Left ventricle myocardium inferior (tissue), 1 donor: ENCODE measurements around the gene GPR27. TPM values are rescaled to one million over a fixed set of nuclear protein-coding genes. Genes with fewer than 3 reads are reported as not detected.
A peak's percentile ranks its signal among the peaks of the same experiment; 100 is the strongest.

Source experiments
- DNase-seq: peaks from one replicate; pipeline ENCODE4 v3.0.0-alpha.2; 2020
- H3K27ac ChIP-seq: fragments of 200-600 bp; replicated peaks from 2 replicates; pipeline ENCODE4 v1.8.0; 2021
- H3K27me3 ChIP-seq: fragments of 200-600 bp; 2 replicates; pipeline ENCODE4 v1.8.0; 2021; ENCODE audit warnings: low read depth
- H3K36me3 ChIP-seq: fragments of 200-600 bp; 2 replicates; pipeline ENCODE4 v1.8.0; 2021
- H3K4me1 ChIP-seq: fragments of 200-600 bp; 2 replicates; pipeline ENCODE4 v1.8.0; 2021
- H3K4me3 ChIP-seq: fragments of 200-600 bp; 2 replicates; pipeline ENCODE4 v1.8.0; 2021; ENCODE audit warnings: mild to moderate bottlenecking, moderate library complexity
- H3K9me3 ChIP-seq: fragments of 200-600 bp; replicated peaks from 2 replicates; pipeline ENCODE4 v1.8.0; 2021
- CTCF ChIP-seq: fragments of 200-600 bp; IDR thresholded peaks from 2 replicates; pipeline ENCODE4 v1.8.0; 2021; ENCODE audit warnings: antibody characterized with exemption, mild to moderate bottlenecking, borderline replicate concordance
- intact Hi-C: fragments of 100-400 bp; cut with micrococcal nuclease; formaldehyde crosslinking; loops from one replicate; pipeline ENCODE4 v1.11.0; 2022
- total RNA-seq: library from RNA; stranded (reverse); fragmentation: NEBNext Ultra II Directional; extraction: Animal tissue kit (Norgen Biotek cat#: 25700); gene quantifications from one replicate; pipeline ENCODE4 v1.2.1, GENCODE V29; 2021
- donor health status: DM: no; HTN: yes; CAD: no; lungs with severe emphysema.

Gene GPR27
- total RNA-seq, 1 donor from 2014 or later = 7.3 TPM

GRCh38 chr3:71779674-71780377 lies 26.2 kb downstream of the GPR27 start:
- no peak for TF ChIP-seq CTCF
- no peak for DNase-seq
- intact Hi-C loops = no loop called here
- Histone ChIP-seq H3K4me1 (peaks cover 9% of the 10 kb centered on the region), H3K36me3 (no peaks in the 10 kb centered on the region), H3K9me3 (no peaks in the 10 kb centered on the region), H3K4me3 (no peak overlapping the region), H3K27me3 (peaks cover 94% of the 10 kb centered on the region), H3K27ac (no peak overlapping the region)

GRCh38 chr3:71780430-71780829 lies 26.8 kb downstream of the GPR27 start:
- H3K27me3 ChIP-seq = peaks cover 94% of the 10 kb centered on the region
- H3K4me1 ChIP-seq = peaks cover 13% of the 10 kb centered on the region
- no peak for DNase-seq
- H3K36me3 ChIP-seq = no peaks in the 10 kb centered on the region
- TF ChIP-seq CTCF = no peak
- H3K4me3 ChIP-seq = no peak overlapping the region
- intact Hi-C loops = no loop called here
- no peak overlapping the region for H3K27ac ChIP-seq
- H3K9me3 ChIP-seq = no peaks in the 10 kb centered on the region

GRCh38 chr3:71783152-71783551 lies 29.5 kb downstream of the GPR27 start:
- Histone ChIP-seq H3K36me3 (no peaks in the 10 kb centered on the region), H3K9me3 (no peaks in the 10 kb centered on the region), H3K27me3 (peaks cover 99% of the 10 kb centered on the region), H3K4me3 (no peak overlapping the region), H3K27ac (no peak overlapping the region), H3K4me1 (peaks cover 16% of the 10 kb centered on the region)
- TF ChIP-seq CTCF = no peak
- no peak for DNase-seq
- intact Hi-C loops = no loop called here

GRCh38 chr3:71784201-71784913 lies 30.7 kb downstream of the GPR27 start:
- H3K4me1 ChIP-seq = peaks cover 16% of the 10 kb centered on the region
- H3K27me3 ChIP-seq = peaks cover 96% of the 10 kb centered on the region
- DNase-seq = no peak
- H3K27ac ChIP-seq = no peak overlapping the region
- H3K36me3 ChIP-seq = no peaks in the 10 kb centered on the region
- intact Hi-C loops = no loop called here
- H3K9me3 ChIP-seq = no peaks in the 10 kb centered on the region
- TF ChIP-seq CTCF = no peak
- peak overlapping the region; percentile 58 for H3K4me3 ChIP-seq

- no peak for DNase-seq
- TF ChIP-seq CTCF = no peak
- Histone ChIP-seq H3K27me3 (peaks cover 94% of the 10 kb centered on the region), H3K4me1 (peaks cover 16% of the 10 kb centered on the region), H3K4me3 (peak within 1 kb of the TSS; percentile 58), H3K9me3 (no peaks in the 10 kb centered on the region), H3K27ac (no peak within 1 kb of the TSS), H3K36me3 (no peaks in the 10 kb centered on the region)
- intact Hi-C loops = no loop called here
These were observed 31.4 kb downstream of the GPR27 start, which contains the start of gene PROK2 for GRCh38 chr3:71784914-71785531. Gene PROK2 (minus strand): TSS chr3:71785148. CDS start chr3:71785052, 96 bp downstream.
